DOHH2 (cell line): Measurements from ENCODE around the gene TLK1.

Experiments used
- CTCF ChIP-seq: fragments of 200-600 bp; sonication (generic); IDR thresholded peaks from one replicate; pipeline ENCODE4 v1.5.1; 2014; ENCODE audit warnings: antibody characterized with exemption, mild to moderate bottlenecking, low read depth, low read length; ENCODE audit not compliant: poor library complexity, severe bottlenecking
- EZH2phosphoT487 ChIP-seq: fragments of 200-600 bp; sonication (generic); IDR thresholded peaks from 2 replicates; pipeline ENCODE4 v1.6.1; 2017; ENCODE audit warnings: borderline replicate concordance, mild to moderate bottlenecking, antibody characterized with exemption, low read length, moderate library complexity, mixed read lengths

DNA sequence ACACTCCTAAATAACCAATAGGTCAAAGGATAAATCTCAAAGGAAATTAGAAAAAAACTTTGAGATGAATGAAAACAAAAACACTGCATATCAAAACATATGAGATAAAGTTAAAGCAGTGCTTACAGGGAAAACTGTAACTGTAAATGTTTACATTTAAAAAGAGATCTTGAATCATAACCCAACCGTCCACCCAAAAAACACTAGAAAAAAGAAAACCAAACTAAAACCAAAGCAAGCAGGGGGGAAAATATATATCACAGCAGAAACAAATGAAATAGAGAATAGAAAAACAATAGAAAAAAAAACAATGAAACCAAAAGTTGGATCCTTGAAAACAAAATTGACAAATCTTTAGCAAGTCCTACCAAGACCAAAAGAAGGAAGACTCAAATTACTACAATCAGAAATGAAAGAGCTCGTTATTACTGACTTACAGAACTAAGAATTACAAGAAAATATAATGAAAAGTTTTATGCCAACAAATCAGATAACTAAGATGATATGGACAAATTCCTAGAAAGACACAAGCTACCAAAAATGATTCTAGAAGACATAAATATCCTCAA lies 65.6 kb downstream of the TLK1 start:
- no peak for TF ChIP-seq CTCF
- no peak for TF ChIP-seq EZH2phosphoT487
